HTR-8/SVneo (cell line): ENCODE measurements around the gene SORL1-AS1.

Source experiments
- DNase-seq: peaks from one replicate; pipeline ENCODE4 v3.0.0; 2011; ENCODE audit warnings: low spot score, mixed read lengths; ENCODE audit not compliant: insufficient read length
- FAIRE-seq: peaks from 2 replicates; lab custom pipeline; 2011; peaks lifted over from hg19 to GRCh38; lab: Jason Lieb, UNC

The SORL1-AS1 gene

DNA sequence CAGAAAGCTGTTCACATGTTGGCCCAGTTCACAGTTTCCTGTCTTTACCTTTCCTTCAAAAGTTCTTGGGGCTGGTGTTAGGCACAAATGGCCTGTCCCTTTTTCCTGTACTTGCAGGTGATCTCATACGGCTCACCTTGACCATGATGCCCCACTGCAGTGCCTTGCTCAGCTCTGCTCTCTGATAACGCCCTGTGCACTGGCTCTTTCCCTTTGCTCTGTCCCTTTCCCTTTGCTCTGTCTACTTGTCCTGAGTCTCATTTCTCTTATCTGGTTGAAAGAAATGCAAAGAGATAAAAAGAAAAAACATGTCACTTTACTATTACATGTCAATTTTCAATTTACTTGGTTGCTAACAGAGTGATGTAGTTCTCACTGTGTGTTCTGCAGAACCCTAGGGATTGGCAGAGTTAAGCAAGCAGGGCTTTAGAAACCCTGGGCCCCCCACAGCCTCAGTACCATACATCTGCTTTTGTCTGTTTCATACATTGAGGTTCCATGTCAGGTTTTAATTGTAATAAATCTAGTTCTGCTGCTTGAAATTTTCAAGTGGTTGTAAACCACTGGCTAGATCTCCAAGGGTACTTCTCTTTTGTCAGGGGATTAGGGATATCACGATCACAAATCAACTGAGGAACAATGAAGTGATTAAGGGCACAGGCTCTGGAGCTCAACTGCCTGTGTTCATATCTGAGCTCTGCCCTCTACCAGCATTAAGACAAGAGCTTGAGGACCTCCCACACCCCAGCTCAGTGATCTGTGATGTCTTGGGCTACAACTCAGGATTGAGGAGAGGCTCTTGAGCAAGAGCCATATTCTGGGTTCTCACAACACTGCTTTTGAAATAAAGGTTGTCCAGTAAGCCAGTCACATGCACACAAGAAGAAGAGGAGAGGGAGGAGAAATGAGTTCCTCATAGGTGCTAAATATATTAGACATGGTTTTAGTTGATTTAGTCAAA lies 16.9 kb downstream of the SORL1-AS1 start:
- DNase-seq (no peak), FAIRE-seq (no peak)

GRCh38 chr11:121435132-121435531 lies 17.6 kb downstream of the SORL1-AS1 start:
- DNase-seq (no peak), FAIRE-seq (no peak)

DNA sequence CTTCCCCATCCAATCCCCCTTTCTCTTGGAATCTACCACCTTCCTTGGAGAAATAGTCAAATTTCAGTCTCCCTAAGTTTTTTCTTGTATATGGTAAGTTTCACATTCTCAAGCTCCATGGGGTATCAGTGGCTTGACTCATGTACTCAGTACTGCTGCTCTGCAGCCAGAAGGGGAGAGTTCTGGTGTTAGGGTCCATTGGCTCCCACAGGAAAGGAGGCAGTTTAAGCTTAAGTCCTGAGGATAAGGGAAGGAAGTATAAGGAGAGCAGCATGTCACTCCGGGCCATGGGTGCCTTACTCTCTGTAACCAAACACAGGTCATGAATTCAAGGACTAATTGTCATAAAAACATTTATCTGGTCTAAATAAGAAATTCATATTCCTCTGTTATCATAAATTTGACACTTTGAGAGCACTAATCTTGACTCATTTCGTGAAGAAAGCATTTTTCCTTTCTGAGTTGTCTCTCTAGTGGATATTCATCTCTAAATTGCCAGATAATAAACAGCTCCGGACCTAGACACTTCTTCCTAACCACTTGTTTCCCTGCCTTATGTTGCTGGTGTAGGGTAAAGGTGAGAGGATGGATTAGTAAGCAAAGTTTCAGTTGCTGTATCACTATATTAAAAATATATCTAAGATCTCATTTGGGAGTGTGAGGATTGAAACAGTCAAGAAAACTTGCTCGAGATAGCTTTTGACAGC lies 20.8 kb downstream of the SORL1-AS1 start:
- DNase-seq = no peak
- no peak for FAIRE-seq

- DNase-seq = no peak
- no peak for FAIRE-seq
Observed at GRCh38 chr11:121429556-121429955, 23.2 kb downstream of the SORL1-AS1 start.

GRCh38 chr11:121427400-121427744 lies 25.4 kb downstream of the SORL1-AS1 start:
- FAIRE-seq (no peak), DNase-seq (no peak)

- FAIRE-seq = no peak
Observed at GRCh38 chr11:121426476-121427399, 26.0 kb downstream of the SORL1-AS1 start.

DNA sequence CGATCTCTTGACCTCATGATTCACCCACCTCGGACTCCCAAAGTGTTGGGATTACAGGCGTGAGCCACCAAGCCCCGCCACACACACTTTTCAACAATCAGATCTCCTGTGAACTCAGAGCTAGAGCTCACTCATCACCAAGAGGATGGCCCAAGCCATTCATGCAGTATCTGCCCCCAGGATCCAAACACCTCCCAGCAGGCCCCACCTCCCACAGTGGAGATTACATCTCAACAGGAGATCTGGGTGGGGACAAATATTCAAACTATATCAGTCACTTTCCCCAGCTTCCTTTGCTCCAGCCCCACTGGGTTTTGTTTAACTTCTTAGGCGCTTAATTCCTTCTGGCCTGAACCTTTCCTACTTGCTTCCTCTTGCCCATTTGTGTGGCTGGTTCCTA lies 26.9 kb downstream of the SORL1-AS1 start:
- DNase-seq (no peak), FAIRE-seq (no peak)

More at GRCh38 chr11:121426476-121427399, 26.0 kb downstream of the SORL1-AS1 start:
- no peak for DNase-seq

GRCh38 chr11:121422675-121423074 lies 30.1 kb downstream of the SORL1-AS1 start:
- DNase-seq (no peak), FAIRE-seq (no peak)

DNA sequence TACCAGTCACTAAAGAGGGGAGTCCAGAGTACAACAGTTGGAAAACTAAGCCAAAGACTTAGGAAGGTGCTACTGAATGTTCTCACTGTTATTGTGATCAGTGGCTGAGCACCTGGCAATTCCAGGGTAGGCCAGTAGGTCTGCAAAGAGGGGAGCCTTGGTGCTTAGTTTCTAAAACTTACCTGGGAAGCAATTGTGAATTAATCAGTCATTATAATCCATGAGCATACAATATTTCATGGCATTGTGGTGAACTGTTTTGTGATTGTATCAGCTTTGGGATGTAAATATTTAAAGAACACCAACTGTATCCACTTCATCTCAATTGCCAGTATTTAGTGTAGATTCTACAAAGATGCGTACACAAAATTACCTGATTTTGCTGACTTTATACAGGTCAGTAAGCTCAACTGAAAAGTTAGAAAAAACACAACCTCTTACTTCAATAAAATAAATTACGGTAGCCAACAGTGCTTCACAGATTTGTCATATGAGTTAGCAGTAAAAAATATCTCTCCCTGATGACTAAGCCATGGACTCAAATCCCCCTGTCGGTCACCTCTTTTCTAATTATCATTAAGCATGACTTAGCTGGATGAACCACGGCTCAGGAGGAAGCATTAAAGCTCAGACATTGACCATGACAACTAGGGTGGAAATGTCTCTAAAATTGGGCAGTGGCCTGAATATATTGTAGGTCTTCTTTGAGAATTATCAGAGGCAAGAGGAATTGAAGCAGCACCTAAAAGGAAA lies 31.4 kb downstream of the SORL1-AS1 start:
- no peak for DNase-seq
- no peak for FAIRE-seq

- no peak for FAIRE-seq
- DNase-seq = no peak
Observed at GRCh38 chr11:121420398-121420797, 32.4 kb downstream of the SORL1-AS1 start.

DNA sequence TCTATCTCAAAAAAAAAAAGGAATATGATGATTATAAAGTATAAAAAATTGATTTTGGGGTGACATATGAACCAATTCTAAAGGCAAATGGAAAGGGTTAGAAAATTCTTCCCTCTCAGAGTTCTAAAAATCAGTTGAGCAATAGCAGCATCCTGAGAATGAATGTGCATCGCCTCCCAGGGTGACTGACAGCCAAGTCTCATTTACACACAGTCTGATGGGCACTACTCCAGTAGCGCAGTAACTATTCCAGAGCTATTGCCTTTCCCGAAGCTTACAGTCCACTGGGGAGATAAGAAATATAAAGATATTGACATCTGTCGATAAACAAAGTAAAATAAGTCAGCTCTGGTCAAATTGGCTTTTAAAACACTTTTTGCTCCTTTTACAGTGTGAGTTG lies 32.9 kb downstream of the SORL1-AS1 start:
- FAIRE-seq = no peak

GRCh38 chr11:121418625-121419114 lies 34.1 kb downstream of the SORL1-AS1 start:
- DNase-seq (no peak), FAIRE-seq (no peak)

More for the DNA sequence above, 32.9 kb downstream of the SORL1-AS1 start:
- DNase-seq = no peak

GRCh38 chr11:121417607-121418006 lies 35.2 kb downstream of the SORL1-AS1 start:
- FAIRE-seq (no peak), DNase-seq (no peak)

- peak; percentile 48 for FAIRE-seq
- DNase-seq = peak; percentile 14
Observed at GRCh38 chr11:121417055-121417551, 35.7 kb downstream of the SORL1-AS1 start.

GRCh38 chr11:121415856-121416255 lies 36.9 kb downstream of the SORL1-AS1 start:
- FAIRE-seq (no peak), DNase-seq (no peak)

- FAIRE-seq = no peak
Observed at GRCh38 chr11:121414141-121414913, 38.4 kb downstream of the SORL1-AS1 start.

GRCh38 chr11:121412711-121413415 lies 39.9 kb downstream of the SORL1-AS1 start:
- DNase-seq (no peak), FAIRE-seq (no peak)

More at GRCh38 chr11:121414141-121414913, 38.4 kb downstream of the SORL1-AS1 start:
- no peak for DNase-seq
